K562 (cell line): Measurements from ENCODE around the gene MARCO. TPM values are rescaled to one million over a fixed set of nuclear protein-coding genes. Genes with fewer than 3 reads are reported as not detected.

Experiments used
- ATAC-seq: fragments of 200-7000 bp; cut with Tn5 transposase; 3 replicates; pipeline ENCODE4 v1.9.1; 2020; ENCODE audit warnings: moderate library complexity
- BruUV-seq: library from RNA; stranded (reverse); fragments of 400-500 nt; replicated peaks from 2 replicates; lab custom pipeline; 2021; lab: Mats Ljungman, UMichigan
- CTCF ChIA-PET: fragments of 300-600 bp; formaldehyde crosslinking; extraction: SDS; loops from one replicate; lab custom pipeline; 2021; ENCODE audit warnings: low intra/inter-chr PET ratio; lab: Yijun Ruan, JAX
- POLR2A ChIA-PET: fragments of 300-600, 350-650 bp; sonication (Branson Sonifier 250); formaldehyde crosslinking; extraction: SDS; loops from one replicate; lab custom pipeline; 2021; ENCODE audit warnings: antibody characterized with exemption, inconsistent platforms; lab: Yijun Ruan, JAX
- DNase-seq, 4 experiments: peaks; one replicate each; pipeline versions ENCODE4 v3.0.0 to v3.0.0-alpha.2; 2011 to 2018; ENCODE audit warnings: low spot score in 3 of 4, mixed read lengths in 3 of 4; ENCODE audit errors: extremely low read depth in 1 of 4
- FAIRE-seq: peaks from 2 replicates; lab custom pipeline; 2011; peaks lifted over from hg19 to GRCh38; lab: Jason Lieb, UNC
- H2AFZ ChIP-seq: 2 replicates; pipeline ENCODE4 v1.6.0; 2011; ENCODE audit warnings: low read depth, low read length, control low read depth, inconsistent platforms
- H3K27ac ChIP-seq: fragments of 200-600 bp; 3 replicates; pipeline ENCODE4 v1.8.0; 2011; ENCODE audit warnings: low read depth, mild to moderate bottlenecking, control low read depth, inconsistent platforms, low read length, moderate library complexity, mixed read lengths; ENCODE audit errors: extremely low read depth
- H3K27me3 ChIP-seq, 2 experiments: fragments of 300-600 bp in 1 of 2; 2 replicates in 1 of 2; 3 replicates in 1 of 2; pipeline versions ENCODE4 v1.6.0 to v1.8.0; 2011; ENCODE audit warnings: inconsistent platforms in 2 of 2, low read length in 2 of 2, mild to moderate bottlenecking in 1 of 2, mixed read lengths in 1 of 2, moderate library complexity in 1 of 2; ENCODE audit not compliant: control insufficient read depth in 2 of 2, insufficient read depth in 2 of 2
- H3K36me3 ChIP-seq: fragments of 300-600 bp; 3 replicates; pipeline ENCODE4 v1.8.0; 2011; ENCODE audit warnings: mild to moderate bottlenecking, low read length, inconsistent platforms; ENCODE audit not compliant: control insufficient read depth, insufficient read depth
- H3K4me1 ChIP-seq, 2 experiments: fragments of 200-600 bp in 1 of 2; replicated peaks in 1 of 2; 2 replicates in 1 of 2; 3 replicates in 1 of 2; pipeline versions ENCODE4 v1.5.1 to v1.8.0; 2011; ENCODE audit warnings: inconsistent platforms in 2 of 2, low read length in 2 of 2, mild to moderate bottlenecking in 1 of 2, mixed read lengths in 1 of 2, moderate library complexity in 1 of 2; ENCODE audit not compliant: control insufficient read depth in 2 of 2, insufficient read depth in 2 of 2
- H3K4me2 ChIP-seq: 2 replicates; pipeline ENCODE4 v1.6.1; 2011; ENCODE audit warnings: low read length, control low read depth, inconsistent platforms, mixed read lengths; ENCODE audit not compliant: insufficient read depth
- H3K4me3 ChIP-seq: fragments of 200-600 bp; sonication (generic), shearing (Covaris generic); 2 replicates; pipeline ENCODE4 v1.5.1; 2016; ENCODE audit warnings: control low read depth, inconsistent platforms
- H3K79me2 ChIP-seq: fragments of 200-600 bp; 3 replicates; pipeline ENCODE4 v1.8.0; 2011; ENCODE audit warnings: low read length, inconsistent platforms; ENCODE audit not compliant: control insufficient read depth, insufficient read depth
- H3K9ac ChIP-seq, 2 experiments: 2 replicates each; pipeline versions ENCODE4 v1.6.0 to v1.6.1; 2011; ENCODE audit warnings: low read depth in 2 of 2, low read length in 2 of 2, control low read depth in 1 of 2, inconsistent platforms in 1 of 2, mild to moderate bottlenecking in 1 of 2, mixed read lengths in 1 of 2; ENCODE audit not compliant: insufficient read depth in 1 of 2
- H3K9me1 ChIP-seq: one replicate; pipeline ENCODE4 v1.6.0; 2011; ENCODE audit warnings: inconsistent platforms, mild to moderate bottlenecking, low read length, moderate library complexity; ENCODE audit not compliant: control insufficient read depth, insufficient read depth
- H3K9me3 ChIP-seq: replicated peaks from 2 replicates; pipeline ENCODE4 v1.5.1; 2011; ENCODE audit warnings: low read depth, low read length, inconsistent platforms; ENCODE audit not compliant: control insufficient read depth, insufficient read depth
- H4K20me1 ChIP-seq: replicated peaks from 2 replicates; pipeline ENCODE4 v1.6.1; 2011; ENCODE audit warnings: low read length, inconsistent platforms, mixed read lengths; ENCODE audit not compliant: control insufficient read depth, insufficient read depth
- BRF1 ChIP-seq: IDR thresholded peaks from 3 replicates; pipeline ENCODE4 v1.6.1; 2011; ENCODE audit warnings: borderline replicate concordance, mild to moderate bottlenecking; ENCODE audit not compliant: insufficient read length; ENCODE audit errors: extremely low read depth
- CXXC5 ChIP-seq: fragments of 250-450 bp; sonication (Bioruptor Pico); IDR thresholded peaks from 2 replicates; pipeline ENCODE4 v1.8.0; 2022; ENCODE audit warnings: inconsistent platforms, mild to moderate bottlenecking, moderate library complexity
- FOXA3 ChIP-seq, 2 experiments: fragments of 450-650 bp in 1 of 2; sonication (generic) in 1 of 2; formaldehyde crosslinking; IDR thresholded peaks in 1 of 2; conservative IDR thresholded peaks in 1 of 2; 2 replicates each; pipeline versions ENCODE4 v1.4.0 to v1.8.0; 2020 to 2022; ENCODE audit warnings: mild to moderate bottlenecking in 2 of 2, missing genetic modification reagents in 1 of 2
- HMG20A ChIP-seq: fragments of 450-650 bp; formaldehyde crosslinking; conservative IDR thresholded peaks from 2 replicates; pipeline ENCODE4 v1.4.0; 2020; ENCODE audit warnings: mild to moderate bottlenecking, mixed read lengths
- MAFF ChIP-seq: IDR thresholded peaks from 2 replicates; pipeline ENCODE4 v1.6.1; 2012; ENCODE audit warnings: low read length, improper control_type of control experiment
- PHTF2 ChIP-seq: fragments of 250-450 bp; sonication (Bioruptor Pico); IDR thresholded peaks from 2 replicates; pipeline ENCODE4 v1.5.0; 2021; ENCODE audit warnings: mild to moderate bottlenecking
- SMARCE1 ChIP-seq: fragments of 450-650 bp; IDR thresholded peaks from 2 replicates; pipeline ENCODE4 v1.7.1; 2016; ENCODE audit warnings: mild to moderate bottlenecking
- TAF1 ChIP-seq: IDR thresholded peaks from 2 replicates; pipeline ENCODE4 v1.6.1; 2011; ENCODE audit warnings: mild to moderate bottlenecking, low read length, moderate library complexity; ENCODE audit not compliant: insufficient read depth, control insufficient read depth, severe bottlenecking; ENCODE audit errors: extremely low read depth
- ZNF41 ChIP-seq: fragments of 250-450 bp; sonication (Bioruptor Pico); conservative IDR thresholded peaks from 2 replicates; pipeline ENCODE4 v1.4.0; 2020; ENCODE audit warnings: mild to moderate bottlenecking
- ZNF764 ChIP-seq: fragments of 250-450 bp; sonication (Bioruptor Pico); IDR thresholded peaks from 2 replicates; pipeline ENCODE4 v1.4.0; 2020; ENCODE audit warnings: low read depth, mild to moderate bottlenecking, moderate library complexity
- WGBS: fragments of 100-300 bp; shearing (Covaris generic); methylation state at CpG from one replicate; pipeline ENCODE4 v1.1.6; 2016; ENCODE audit warnings: low coverage, mixed read lengths; ENCODE audit not compliant: insufficient coverage; ENCODE audit errors: missing lambda C conversion rate; 5-methylcytosine and 5-hydroxymethylcytosine counted together
- in situ Hi-C: fragments of 300-500 bp; cut with MboI; formaldehyde crosslinking; loops from 4 replicates; pipeline ENCODE4 v1.15.0; 2018; ENCODE audit warnings: inconsistent platforms, mixed read lengths
- intact Hi-C: fragments of 100-400 bp; cut with micrococcal nuclease; formaldehyde crosslinking; loops from 2 replicates; pipeline ENCODE4 v1.14.2; 2022
- polyA plus RNA-seq, 8 experiments: library from polyadenylated mRNA; depleted of rRNA in 4 of 8; stranded (reverse) in 5 of 8; unstranded in 3 of 8; fragments of >200 nt; fragmentation: Nextera tagmentation in 2 of 8; fragmentation: Illumina TruSeq in 1 of 8; extraction: Ambion mirVana in 2 of 8; extraction: Trizol in 1 of 8; gene quantifications; 2 replicates each; pipeline versions ENCODE4 v1.2.1 to v1.2.3, GENCODE V29; 2011 to 2014; ENCODE audit warnings: inconsistent platforms in 1 of 8, missing spikeins in 1 of 8
- total RNA-seq, 7 experiments: library from RNA; depleted of rRNA in 6 of 7; stranded (reverse); fragments of >200 nt in 6 of 7; fragmentation: Illumina TruSeq in 2 of 7; extraction: Trizol in 2 of 7; gene quantifications; 2 replicates each; pipeline versions ENCODE4 v1.2.1 to v1.2.3, GENCODE V29; 2011 to 2021; ENCODE audit warnings: low replicate concordance in 1 of 7
- TF ChIP-seq, protein P1 (sequence below): fragments of 150-350 bp; conservative IDR thresholded peaks from 2 replicates; pipeline ENCODE4 v1.6.1; 2014; ENCODE audit warnings: low read length

MARCO gene
- total and polyA plus RNA-seq, 9 of the 15 experiments (the other 6 are each of a cell fraction or from before 2014, with no cell fraction given) = 0.31 TPM; not detected in 8

- TF ChIP-seq FOXA3 (CRISPR knock-in tag; conservative IDR thresholded peaks at IDR 0.05 in 1 of 2, IDR thresholded peaks at IDR 0.05 in 1 of 2) (no peak), BRF1 (no peak), HMG20A (no peak), CXXC5 (CRISPR knock-in tag) (no peak)
- TF ChIP-seq, protein P1, sequence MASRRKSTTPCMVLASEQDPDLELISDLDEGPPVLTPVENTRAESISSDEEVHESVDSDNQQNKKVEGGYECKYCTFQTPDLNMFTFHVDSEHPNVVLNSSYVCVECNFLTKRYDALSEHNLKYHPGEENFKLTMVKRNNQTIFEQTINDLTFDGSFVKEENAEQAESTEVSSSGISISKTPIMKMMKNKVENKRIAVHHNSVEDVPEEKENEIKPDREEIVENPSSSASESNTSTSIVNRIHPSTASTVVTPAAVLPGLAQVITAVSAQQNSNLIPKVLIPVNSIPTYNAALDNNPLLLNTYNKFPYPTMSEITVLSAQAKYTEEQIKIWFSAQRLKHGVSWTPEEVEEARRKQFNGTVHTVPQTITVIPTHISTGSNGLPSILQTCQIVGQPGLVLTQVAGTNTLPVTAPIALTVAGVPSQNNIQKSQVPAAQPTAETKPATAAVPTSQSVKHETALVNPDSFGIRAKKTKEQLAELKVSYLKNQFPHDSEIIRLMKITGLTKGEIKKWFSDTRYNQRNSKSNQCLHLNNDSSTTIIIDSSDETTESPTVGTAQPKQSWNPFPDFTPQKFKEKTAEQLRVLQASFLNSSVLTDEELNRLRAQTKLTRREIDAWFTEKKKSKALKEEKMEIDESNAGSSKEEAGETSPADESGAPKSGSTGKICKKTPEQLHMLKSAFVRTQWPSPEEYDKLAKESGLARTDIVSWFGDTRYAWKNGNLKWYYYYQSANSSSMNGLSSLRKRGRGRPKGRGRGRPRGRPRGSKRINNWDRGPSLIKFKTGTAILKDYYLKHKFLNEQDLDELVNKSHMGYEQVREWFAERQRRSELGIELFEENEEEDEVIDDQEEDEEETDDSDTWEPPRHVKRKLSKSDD = no peak
These were observed 16.0 kb upstream of the MARCO start (continued) for GRCh38 chr2:118925981-118926380.

DNA sequence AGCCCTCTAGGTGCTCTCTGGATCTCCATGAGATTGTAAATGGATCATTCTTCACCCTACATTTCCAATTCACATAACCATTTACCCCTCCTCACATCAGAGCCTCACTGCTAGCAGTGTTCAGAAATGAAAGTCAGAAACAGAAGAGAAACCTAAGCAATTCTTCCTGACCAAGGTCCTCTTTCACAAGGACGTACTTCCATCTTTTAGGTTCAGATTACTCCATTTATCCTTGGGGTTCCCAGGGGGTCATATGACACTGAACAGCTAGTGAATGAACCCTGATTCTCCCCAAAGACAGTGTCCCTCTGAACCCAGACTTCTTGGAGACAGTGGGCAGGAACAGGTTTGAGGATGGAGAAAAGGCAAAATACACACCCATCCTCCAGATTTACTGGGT is 12.9 kb upstream of the MARCO start:
- Histone ChIP-seq H3K9me1 (no peaks in the 10 kb centered on the region), H3K4me2 (no peak overlapping the region), H3K27me3 (no peaks in the 10 kb centered on the region), H3K4me3 (no peak overlapping the region), H2AFZ (no peak overlapping the region), H3K27ac (no peak overlapping the region), H3K9me3 (no peaks in the 10 kb centered on the region; the same call in 1 of the 2 replicates), H3K9ac (no peak overlapping the region), H4K20me1 (no peaks in the 10 kb centered on the region), H3K79me2 (no peaks in the 10 kb centered on the region), H3K4me1 (no peaks in the 10 kb centered on the region), H3K36me3 (no peaks in the 10 kb centered on the region)
- no TSS peak for BruUV-seq
- DNase-seq = no peak
- intact Hi-C loops (no loop called here), in situ Hi-C loops (no loop called here)
- TF ChIP-seq SMARCE1 (no peak), ZNF764 (CRISPR knock-in tag) (no peak), ZNF41 (CRISPR knock-in tag) (no peak), PHTF2 (CRISPR knock-in tag) (no peak), TAF1 (no peak), MAFF (no peak)
- POLR2A ChIA-PET = no interaction called here
- ATAC-seq = no peak
- CTCF ChIA-PET = no interaction called here
- FAIRE-seq = no peak
- 18% methylated on average over 1 of the region's 1 CpG for WGBS
